HG03439 (cell line): Measurements from ENCODE around the gene CCDC188.

Experiments used
- ATAC-seq: cut with Tn5 transposase; IDR thresholded peaks from one replicate; pipeline ENCODE4 v1.9.1; 2021; ENCODE audit warnings: mild to moderate bottlenecking, moderate library complexity; ENCODE audit not compliant: unreplicated experiment

CCDC188 gene

GRCh38 chr22:20108757-20109230, 42.1 kb downstream of the CCDC188 start:
- no peak for ATAC-seq

- ATAC-seq = no peak
Measured at GRCh38 chr22:20107951-20108756, 42.7 kb downstream of the CCDC188 start.

GRCh38 chr22:20107471-20107901, 43.4 kb downstream of the CCDC188 start:
- ATAC-seq = no peak

- ATAC-seq = no peak
Measured at GRCh38 chr22:20106849-20107237, 44.0 kb downstream of the CCDC188 start.

- ATAC-seq = no peak
Measured at GRCh38 chr22:20106205-20106848, 44.5 kb downstream of the CCDC188 start.

GRCh38 chr22:20105456-20106204, 45.2 kb downstream of the CCDC188 start:
- ATAC-seq = no peak

GRCh38 chr22:20102203-20102780, 48.6 kb downstream of the CCDC188 start:
- ATAC-seq = no peak

- ATAC-seq = no peak
Measured at GRCh38 chr22:20101638-20102037, 49.2 kb downstream of the CCDC188 start.

GRCh38 chr22:20099099-20099711, 51.6 kb downstream of the CCDC188 start:
- no peak for ATAC-seq
